ENCODE data around the gene SHANK3.

SHANK3 gene

GRCh38 chr22:50696799-50697561, 24.4 kb downstream of the SHANK3 start:
- no peaks in the 10 kb centered on the region for H4K20me1 ChIP-seq (ENCODE audit: insufficient read depth)

DNA sequence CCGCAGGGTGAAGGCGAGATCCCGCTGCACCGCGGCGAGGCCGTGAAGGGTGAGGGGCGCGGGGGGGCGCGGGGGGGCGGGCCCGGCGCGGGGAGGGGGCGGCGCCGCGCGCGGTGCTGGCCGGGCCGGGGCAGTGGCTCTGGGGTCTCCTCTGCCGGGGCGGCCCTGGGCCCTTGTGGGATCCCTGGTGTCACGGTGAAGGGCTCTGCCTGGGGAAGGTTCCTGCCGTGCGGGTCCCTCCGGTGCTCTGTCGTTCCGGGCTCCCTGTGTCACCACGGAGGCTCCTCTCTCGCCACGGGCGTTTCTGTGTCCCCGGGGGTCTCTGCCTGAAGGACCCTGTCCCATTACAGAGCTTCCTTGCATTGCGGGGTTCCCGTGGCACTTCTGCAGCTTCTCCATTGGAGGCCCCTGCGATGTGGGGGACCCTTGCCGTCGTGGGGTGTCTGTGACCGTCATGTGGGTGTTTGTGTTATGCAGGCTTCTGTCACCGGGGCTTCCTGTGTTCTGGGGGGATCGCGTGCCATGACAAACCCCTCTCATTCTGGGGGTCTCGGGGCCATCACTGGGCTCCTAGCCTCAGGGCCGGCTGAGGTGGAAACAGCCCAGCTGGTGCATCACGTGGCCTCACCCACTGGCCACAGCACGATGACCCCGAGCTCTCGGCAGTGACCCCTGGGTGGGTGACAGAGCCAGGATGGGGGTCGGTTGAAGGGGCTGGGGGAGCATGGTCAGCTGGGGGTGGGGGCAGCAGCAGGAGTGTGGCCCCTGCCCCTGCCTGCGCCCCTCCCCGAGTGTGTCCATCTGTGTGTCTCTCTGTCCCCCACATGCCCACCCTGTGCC, 25.3 kb downstream of the SHANK3 start:
- H3K27me3 ChIP-seq (ENCODE audit: insufficient read depth, low read depth), result 0 out of 2 replicates have a peak, but pooled peaks cover 5% of the 10 kb centered on the region
- H3K9ac ChIP-seq, result no peak overlapping the region
- no peak overlapping the region for H2AFZ ChIP-seq (ENCODE audit: low read depth)
- H3K27ac ChIP-seq, result no peak overlapping the region
- no peaks in the 10 kb centered on the region for H3K36me3 ChIP-seq (ENCODE audit: insufficient read depth)
- no peaks in the 10 kb centered on the region for H3K79me2 ChIP-seq (ENCODE audit: insufficient read depth, low read depth)
- H3K4me3 ChIP-seq (IDR thresholded peaks at IDR 0.05; ENCODE audit: insufficient read depth, low read depth, low read length), result no peak overlapping the region
- no peak for TF ChIP-seq CTCF (conservative IDR thresholded peaks at IDR 0.05; ENCODE audit: low read depth, low read length)
- no peak overlapping the region for H3K4me2 ChIP-seq
- H4K20me1 ChIP-seq (ENCODE audit: insufficient read depth), result no peaks in the 10 kb centered on the region
- H3K4me1 ChIP-seq (ENCODE audit: low read depth, poor library complexity, severe bottlenecking), result peaks cover 8% of the 10 kb centered on the region

More at GRCh38 chr22:50696799-50697561, 24.4 kb downstream of the SHANK3 start:
- H3K4me3 ChIP-seq (IDR thresholded peaks at IDR 0.05; ENCODE audit: insufficient read depth, low read depth, low read length), result no peak overlapping the region
- no peaks in the 10 kb centered on the region for H3K79me2 ChIP-seq (ENCODE audit: insufficient read depth, low read depth)
- peaks cover 8% of the 10 kb centered on the region for H3K4me1 ChIP-seq (ENCODE audit: low read depth, poor library complexity, severe bottlenecking)
- H3K36me3 ChIP-seq (ENCODE audit: insufficient read depth), result no peaks in the 10 kb centered on the region
- H3K4me2 ChIP-seq, result no peak overlapping the region
- H2AFZ ChIP-seq (ENCODE audit: low read depth), result no peak overlapping the region
- H3K9ac ChIP-seq, result no peak overlapping the region
- no peak overlapping the region for H3K27ac ChIP-seq
- H3K27me3 ChIP-seq (ENCODE audit: insufficient read depth, low read depth), result no peaks in the 10 kb centered on the region
- no peak for TF ChIP-seq CTCF (conservative IDR thresholded peaks at IDR 0.05; ENCODE audit: low read depth, low read length)

DNA sequence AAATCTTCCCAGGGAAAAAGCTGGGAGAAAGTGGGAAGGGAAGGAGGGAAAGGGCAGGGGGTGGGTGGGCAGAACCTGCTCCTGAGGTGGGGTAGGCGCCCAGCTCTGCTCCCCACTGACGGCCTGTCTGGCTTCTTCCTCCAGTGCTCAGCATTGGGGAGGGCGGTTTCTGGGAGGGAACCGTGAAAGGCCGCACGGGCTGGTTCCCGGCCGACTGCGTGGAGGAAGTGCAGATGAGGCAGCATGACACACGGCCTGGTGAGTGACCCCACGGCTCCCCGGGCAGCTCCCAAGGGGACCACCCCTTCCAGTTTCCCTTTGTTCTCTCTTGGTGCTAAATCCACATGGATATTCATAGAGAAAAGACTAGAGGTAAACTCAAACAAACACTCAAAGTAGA, 25.9 kb downstream of the SHANK3 start:
- Histone ChIP-seq H3K79me2 (ENCODE audit: insufficient read depth, low read depth) (no peaks in the 10 kb centered on the region), H3K4me2 (no peak overlapping the region), H3K4me3 (IDR thresholded peaks at IDR 0.05; ENCODE audit: insufficient read depth, low read depth, low read length) (no peak overlapping the region), H3K27me3 (ENCODE audit: insufficient read depth, low read depth) (0 out of 2 replicates have a peak, but pooled peaks cover 5% of the 10 kb centered on the region), H4K20me1 (ENCODE audit: insufficient read depth) (no peaks in the 10 kb centered on the region), H3K4me1 (ENCODE audit: low read depth, poor library complexity, severe bottlenecking) (peaks cover 6% of the 10 kb centered on the region), H3K27ac (no peak overlapping the region), H3K9ac (no peak overlapping the region), H3K36me3 (ENCODE audit: insufficient read depth) (no peaks in the 10 kb centered on the region), H2AFZ (ENCODE audit: low read depth) (no peak overlapping the region)
- no peak for TF ChIP-seq CTCF (conservative IDR thresholded peaks at IDR 0.05; ENCODE audit: low read depth, low read length)

- Histone ChIP-seq H3K27ac (no peak overlapping the region), H3K9ac (no peak overlapping the region), H3K27me3 (ENCODE audit: insufficient read depth, low read depth) (0 out of 2 replicates have a peak, but pooled peaks cover 5% of the 10 kb centered on the region), H2AFZ (ENCODE audit: low read depth) (no peak overlapping the region), H3K79me2 (ENCODE audit: insufficient read depth, low read depth) (no peaks in the 10 kb centered on the region), H3K4me2 (no peak overlapping the region), H3K4me1 (ENCODE audit: low read depth, poor library complexity, severe bottlenecking) (peaks cover under 1% of the 10 kb centered on the region), H4K20me1 (ENCODE audit: insufficient read depth) (no peaks in the 10 kb centered on the region), H3K4me3 (IDR thresholded peaks at IDR 0.05; ENCODE audit: insufficient read depth, low read depth, low read length) (no peak overlapping the region), H3K36me3 (ENCODE audit: insufficient read depth) (no peaks in the 10 kb centered on the region)
- no peak for TF ChIP-seq CTCF (conservative IDR thresholded peaks at IDR 0.05; ENCODE audit: low read depth, low read length)
Observed at GRCh38 chr22:50699001-50699755, 26.6 kb downstream of the SHANK3 start.
